Keratinocyte (primary cell): ENCODE measurements around the gene SSNA1. TPM values are rescaled to one million over a fixed set of nuclear protein-coding genes. Genes with fewer than 3 reads are reported as not detected.

ENCODE experiments used
- DNase-seq: peaks from one replicate; pipeline ENCODE4 v3.0.0-alpha.2; 2011; ENCODE audit warnings: low read depth, missing footprints, low spot score
- FAIRE-seq: peaks from 2 replicates; lab custom pipeline; 2011; peaks lifted over from hg19 to GRCh38; lab: Jason Lieb, UNC
- H2AFZ ChIP-seq: 2 replicates; pipeline ENCODE4 v1.6.0; 2012; ENCODE audit warnings: low read length, control low read depth, inconsistent platforms; ENCODE audit not compliant: control insufficient read depth
- H3K27ac ChIP-seq: 2 replicates; pipeline ENCODE4 v1.5.1; 2011; ENCODE audit warnings: low read length; ENCODE audit not compliant: control insufficient read depth, insufficient read depth
- H3K27me3 ChIP-seq: 3 replicates; pipeline ENCODE4 v1.6.0; 2011; ENCODE audit warnings: low read length; ENCODE audit not compliant: control insufficient read depth, insufficient read depth; ENCODE audit errors: extremely low read depth
- H3K36me3 ChIP-seq, 2 experiments: 2 replicates in 1 of 2; 3 replicates in 1 of 2; pipeline ENCODE4 v1.5.1; 2011; ENCODE audit warnings: low read length in 2 of 2, mild to moderate bottlenecking in 1 of 2; ENCODE audit not compliant: control insufficient read depth in 2 of 2, insufficient read depth in 2 of 2; ENCODE audit errors: extremely low read depth in 1 of 2
- H3K4me1 ChIP-seq: 3 replicates; pipeline ENCODE4 v1.5.1; 2011; ENCODE audit warnings: low read length; ENCODE audit not compliant: control insufficient read depth, insufficient read depth; ENCODE audit errors: extremely low read depth
- H3K4me2 ChIP-seq: 3 replicates; pipeline ENCODE4 v1.6.0; 2011; ENCODE audit warnings: low read depth, low read length; ENCODE audit not compliant: control insufficient read depth, insufficient read depth; ENCODE audit errors: extremely low read depth
- H3K4me3 ChIP-seq, 3 experiments: fragments of 200-600 bp in 1 of 3; sonication (generic) in 1 of 3; 2 replicates in 2 of 3; 3 replicates in 1 of 3; pipeline ENCODE4 v1.5.1; 2011 to 2016; ENCODE audit warnings: low read length in 3 of 3, mild to moderate bottlenecking in 3 of 3, control low read depth in 2 of 3, inconsistent platforms in 1 of 3, low read depth in 1 of 3, mixed read lengths in 1 of 3, mixed run types in 1 of 3, moderate library complexity in 1 of 3; ENCODE audit not compliant: control insufficient read depth in 2 of 3, insufficient read depth in 2 of 3; ENCODE audit errors: extremely low read depth in 1 of 3
- H3K79me2 ChIP-seq: 2 replicates; pipeline ENCODE4 v1.6.0; 2012; ENCODE audit warnings: low read length; ENCODE audit not compliant: control insufficient read depth, insufficient read depth
- H3K9ac ChIP-seq: 3 replicates; pipeline ENCODE4 v1.6.0; 2011; ENCODE audit warnings: low read length; ENCODE audit not compliant: control insufficient read depth, insufficient read depth; ENCODE audit errors: extremely low read depth
- H3K9me1 ChIP-seq: 3 replicates; pipeline ENCODE4 v1.6.0; 2011; ENCODE audit warnings: low read length; ENCODE audit not compliant: control insufficient read depth, insufficient read depth; ENCODE audit errors: extremely low read depth
- H3K9me3 ChIP-seq: 2 replicates; pipeline ENCODE4 v1.5.1; 2012; ENCODE audit warnings: low read depth, low read length; ENCODE audit not compliant: control insufficient read depth
- H4K20me1 ChIP-seq: 3 replicates; pipeline ENCODE4 v1.6.0; 2011; ENCODE audit warnings: low read length; ENCODE audit not compliant: control insufficient read depth, insufficient read depth; ENCODE audit errors: extremely low read depth
- EZH2 ChIP-seq: IDR thresholded peaks from one replicate; pipeline ENCODE4 v1.6.1; 2012; ENCODE audit warnings: inconsistent platforms, mild to moderate bottlenecking, low read length, moderate library complexity
- dilution Hi-C: fragments of 300-500 bp; cut with MboI; formaldehyde crosslinking; loops from one replicate; pipeline ENCODE4 v1.7.0; 2020; ENCODE audit warnings: low sequenced_read_pairs; ENCODE audit not compliant: extremely low pct_ligation_motif_present
- polyA minus RNA-seq, 3 experiments: library from RNA; depleted of rRNA, polyadenylated mRNA; stranded (reverse); fragments of >200 nt; gene quantifications; 1 replicate in 1 of 3; 2 replicates in 1 of 3; 3 replicates in 1 of 3; pipeline ENCODE4 v1.2.3, GENCODE V29; 2011
- polyA plus RNA-seq, 5 experiments: library from polyadenylated mRNA; depleted of rRNA in 3 of 5; stranded (reverse) in 3 of 5; stranded (forward) in 1 of 5; unstranded in 1 of 5; fragments of >200 nt; gene quantifications; 1 replicate in 1 of 5; 2 replicates in 3 of 5; 3 replicates in 1 of 5; pipeline versions ENCODE4 v1.2.1 to v1.2.3, GENCODE V29; 2011 to 2012; ENCODE audit warnings: missing spikeins in 2 of 5, low read depth in 1 of 5, low replicate concordance in 1 of 5
- TF ChIP-seq, protein P1 (sequence below), 3 experiments: IDR thresholded peaks in 1 of 3; conservative IDR thresholded peaks in 1 of 3; optimal IDR thresholded peaks in 1 of 3; 2 replicates in 2 of 3; 3 replicates in 1 of 3; pipeline versions ENCODE3 to v1.5.1; 2011; ENCODE audit warnings: low read length in 3 of 3, mild to moderate bottlenecking in 3 of 3, moderate library complexity in 2 of 3, control low read depth in 1 of 3, inconsistent platforms in 1 of 3; ENCODE audit not compliant: insufficient read depth in 2 of 3; ENCODE audit errors: extremely low read depth in 1 of 3

Gene SSNA1
- polyA plus RNA-seq, result 45.3 to 63.2 TPM (median 56.7 TPM) in 3 replicates
- polyA plus RNA-seq (2011; ENCODE audit: low read depth), result 29.9 TPM
- 29.0 and 62.0 TPM in 2 replicates for polyA plus RNA-seq (2011; cell fraction: cytosol; rRNA removed)
- 19.6 and 21.1 TPM in 2 replicates for polyA plus RNA-seq (2011; cell fraction: nucleus; rRNA removed)
- 35.5 and 82.8 TPM in 2 replicates for polyA plus RNA-seq (2012; ENCODE audit: low replicate concordance)
- 18.6 to 38.3 TPM (median 23.0 TPM) in 3 replicates for polyA minus RNA-seq
- 45.1 TPM for polyA minus RNA-seq (2011; cell fraction: cytosol; rRNA and poly(A)+ RNA removed)
- 7.0 and 9.4 TPM in 2 replicates for polyA minus RNA-seq (2011; cell fraction: nucleus; rRNA and poly(A)+ RNA removed)

DNA sequence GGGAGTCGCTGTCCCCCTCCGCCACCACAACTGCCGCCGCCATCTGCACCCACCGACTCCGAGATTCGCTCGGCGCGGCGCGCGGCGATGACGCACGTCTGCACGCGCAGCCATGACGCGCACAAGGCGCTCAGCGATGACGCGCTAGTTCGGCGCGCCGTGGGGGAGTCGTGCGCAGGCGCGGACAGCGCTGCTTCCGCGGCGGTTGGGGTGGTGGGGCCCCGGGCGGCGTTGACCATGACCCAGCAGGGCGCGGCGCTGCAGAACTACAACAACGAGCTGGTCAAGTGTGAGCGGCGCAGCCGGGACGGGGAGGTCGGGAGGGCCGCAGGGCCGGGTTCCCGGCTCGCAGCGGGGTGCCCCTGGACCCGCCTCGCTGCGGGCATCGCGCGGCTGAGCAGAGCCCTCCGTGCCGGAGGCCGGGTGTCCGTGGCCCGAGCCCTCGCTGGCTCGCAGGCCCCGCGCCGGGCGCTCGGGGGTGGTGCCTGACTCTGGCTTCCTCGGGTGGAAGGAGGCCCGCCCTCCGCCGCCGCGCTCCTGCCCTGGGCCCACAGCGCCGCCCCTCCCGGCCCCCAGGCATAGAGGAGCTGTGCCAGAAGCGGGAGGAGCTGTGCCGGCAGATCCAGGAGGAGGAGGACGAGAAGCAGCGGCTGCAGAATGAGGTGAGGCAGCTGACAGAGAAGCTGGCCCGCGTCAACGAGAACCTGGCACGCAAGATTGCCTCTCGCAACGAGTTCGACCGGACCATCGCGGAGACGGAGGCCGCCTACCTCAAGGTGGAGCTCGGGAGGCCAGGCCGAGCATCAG is at the start of gene SSNA1, which contains the start of gene ANAPC2:
SSNA1 (plus strand) TSS at position 187 of the 807 bp plus-strand sequence; CDS start at position 238, 51 bp downstream.
ANAPC2 (minus strand) TSS at position 71 of the 807 bp plus-strand sequence; CDS start at position 43, 28 bp downstream.
- peaks cover 23% of the 10 kb centered on the region for H3K4me1 ChIP-seq
- peaks cover 47% of the 10 kb centered on the region for H3K79me2 ChIP-seq
- H3K27ac ChIP-seq, result peak within 1 kb of the TSS; percentile 89
- no peaks in the 10 kb centered on the region for H3K9me3 ChIP-seq
- H3K9ac ChIP-seq, result peak within 1 kb of the TSS; percentile 92
- DNase-seq (peak; percentile 57), FAIRE-seq (peak; percentile 34)
- dilution Hi-C loops, result no loop called here
- peak within 1 kb of the TSS; percentile 97 for H3K4me2 ChIP-seq
- no peak for TF ChIP-seq EZH2
- TF ChIP-seq, protein P1, sequence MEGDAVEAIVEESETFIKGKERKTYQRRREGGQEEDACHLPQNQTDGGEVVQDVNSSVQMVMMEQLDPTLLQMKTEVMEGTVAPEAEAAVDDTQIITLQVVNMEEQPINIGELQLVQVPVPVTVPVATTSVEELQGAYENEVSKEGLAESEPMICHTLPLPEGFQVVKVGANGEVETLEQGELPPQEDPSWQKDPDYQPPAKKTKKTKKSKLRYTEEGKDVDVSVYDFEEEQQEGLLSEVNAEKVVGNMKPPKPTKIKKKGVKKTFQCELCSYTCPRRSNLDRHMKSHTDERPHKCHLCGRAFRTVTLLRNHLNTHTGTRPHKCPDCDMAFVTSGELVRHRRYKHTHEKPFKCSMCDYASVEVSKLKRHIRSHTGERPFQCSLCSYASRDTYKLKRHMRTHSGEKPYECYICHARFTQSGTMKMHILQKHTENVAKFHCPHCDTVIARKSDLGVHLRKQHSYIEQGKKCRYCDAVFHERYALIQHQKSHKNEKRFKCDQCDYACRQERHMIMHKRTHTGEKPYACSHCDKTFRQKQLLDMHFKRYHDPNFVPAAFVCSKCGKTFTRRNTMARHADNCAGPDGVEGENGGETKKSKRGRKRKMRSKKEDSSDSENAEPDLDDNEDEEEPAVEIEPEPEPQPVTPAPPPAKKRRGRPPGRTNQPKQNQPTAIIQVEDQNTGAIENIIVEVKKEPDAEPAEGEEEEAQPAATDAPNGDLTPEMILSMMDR (optimal IDR thresholded peaks at IDR 0.05 in 1 of 3, IDR thresholded peaks at IDR 0.05 in 1 of 3, conservative IDR thresholded peaks at IDR 0.05 in 1 of 3; ENCODE audit: extremely low read depth in 1 of 3, insufficient read depth in 2 of 3, low read length in 3 of 3), result peak in 2 of 3 experiments; percentile 41 to 68
- no peaks in the 10 kb centered on the region for H3K9me1 ChIP-seq
- no peaks in the 10 kb centered on the region for H4K20me1 ChIP-seq
- peak within 1 kb of the TSS; percentile 88 to 96 (median 90) for H3K4me3 ChIP-seq
- H2AFZ ChIP-seq, result peak within 1 kb of the TSS; percentile 91
- peaks cover 3% of the 10 kb centered on the region for H3K27me3 ChIP-seq
- peaks cover 13 to 20% of the 10 kb centered on the region in 2 experiments for H3K36me3 ChIP-seq

DNA sequence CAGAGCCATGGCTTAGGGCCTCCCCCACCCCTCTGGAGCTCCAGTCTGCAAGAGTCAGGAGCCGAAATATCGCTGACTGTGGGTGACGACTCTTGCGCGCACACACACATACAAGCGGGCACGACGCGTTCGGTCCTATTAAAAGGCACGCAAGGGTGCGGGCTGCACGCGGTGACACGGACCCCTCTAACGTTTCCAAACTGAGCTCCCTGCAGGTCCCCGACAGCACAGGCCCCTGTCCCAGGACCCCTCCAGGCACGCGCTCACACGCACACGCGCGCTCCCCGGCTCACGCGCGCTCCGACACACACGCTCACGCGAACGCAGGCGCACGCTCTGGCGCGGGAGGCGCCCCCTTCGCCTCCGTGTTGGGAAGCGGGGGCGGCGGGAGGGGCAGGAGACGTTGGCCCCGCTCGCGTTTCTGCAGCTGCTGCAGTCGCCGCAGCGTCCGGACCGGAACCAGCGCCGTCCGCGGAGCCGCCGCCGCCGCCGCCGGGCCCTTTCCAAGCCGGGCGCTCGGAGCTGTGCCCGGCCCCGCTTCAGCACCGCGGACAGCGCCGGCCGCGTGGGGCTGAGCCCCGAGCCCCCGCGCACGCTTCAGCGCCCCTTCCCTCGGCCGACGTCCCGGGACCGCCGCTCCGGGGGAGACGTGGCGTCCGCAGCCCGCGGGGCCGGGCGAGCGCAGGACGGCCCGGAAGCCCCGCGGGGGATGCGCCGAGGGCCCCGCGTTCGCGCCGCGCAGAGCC is 49.6 kb upstream of the SSNA1 start, which contains the start of gene GRIN1:
GRIN1 (plus strand) TSS at position 433 of the 746 bp plus-strand sequence. CDS start 333 bp downstream, outside the sequence.
- H3K4me3 ChIP-seq, result no peak within 1 kb of the TSS
- dilution Hi-C loops, result no loop called here

More for the DNA sequence above, 49.6 kb upstream of the SSNA1 start, which contains the start of gene GRIN1:
- Histone ChIP-seq H3K79me2 (no peaks in the 10 kb centered on the region), H3K9ac (no peak within 1 kb of the TSS), H3K27ac (no peak within 1 kb of the TSS), H3K27me3 (peaks cover 73% of the 10 kb centered on the region), H3K4me1 (no peaks in the 10 kb centered on the region), H3K4me2 (no peak within 1 kb of the TSS), H3K9me3 (no peaks in the 10 kb centered on the region), H3K36me3 (no peaks in the 10 kb centered on the region), H4K20me1 (no peaks in the 10 kb centered on the region), H3K9me1 (no peaks in the 10 kb centered on the region), H2AFZ (no peak within 1 kb of the TSS)
- DNase-seq, result no peak
- no peak for FAIRE-seq
- TF ChIP-seq EZH2, result no peak
- TF ChIP-seq, protein P1 (optimal IDR thresholded peaks at IDR 0.05 in 1 of 3, IDR thresholded peaks at IDR 0.05 in 1 of 3, conservative IDR thresholded peaks at IDR 0.05 in 1 of 3; ENCODE audit: extremely low read depth in 1 of 3, insufficient read depth in 2 of 3, low read length in 3 of 3), result no peak
